Activated naive CD8-positive, alpha-beta T cell treated with anti-CD3 and anti-CD28 coated beads, Interleukin-2, amount 50 U/mL, for 24 hours (primary cell): ENCODE data around the gene C6orf58.
A peak's percentile ranks its signal among the peaks of the same experiment; 100 is the strongest.

Source experiments
- ATAC-seq: fragments of 150-1000 bp; cut with Tn5 transposase; one replicate; pipeline ENCODE4 v1.10.0; 2021
- DNase-seq: peaks from one replicate; pipeline ENCODE4 v3.0.0; 2021
- H3K27ac Mint-ChIP-seq: one replicate; pipeline ENCODE4 v1.8.0; 2021; ENCODE audit warnings: mild to moderate bottlenecking, mixed read lengths
- H3K27me3 Mint-ChIP-seq: one replicate; pipeline ENCODE4 v1.8.0; 2021; ENCODE audit warnings: mixed read lengths
- H3K36me3 Mint-ChIP-seq: one replicate; pipeline ENCODE4 v1.8.0; 2021; ENCODE audit warnings: low read depth, mixed read lengths
- H3K4me1 Mint-ChIP-seq: one replicate; pipeline ENCODE4 v1.8.0; 2021; ENCODE audit warnings: mixed read lengths
- H3K4me3 Mint-ChIP-seq: one replicate; pipeline ENCODE4 v1.8.0; 2021; ENCODE audit warnings: mild to moderate bottlenecking, moderate library complexity, mixed read lengths
- H3K9me3 Mint-ChIP-seq: one replicate; pipeline ENCODE4 v1.8.0; 2021; ENCODE audit warnings: mixed read lengths

Gene C6orf58

DNA sequence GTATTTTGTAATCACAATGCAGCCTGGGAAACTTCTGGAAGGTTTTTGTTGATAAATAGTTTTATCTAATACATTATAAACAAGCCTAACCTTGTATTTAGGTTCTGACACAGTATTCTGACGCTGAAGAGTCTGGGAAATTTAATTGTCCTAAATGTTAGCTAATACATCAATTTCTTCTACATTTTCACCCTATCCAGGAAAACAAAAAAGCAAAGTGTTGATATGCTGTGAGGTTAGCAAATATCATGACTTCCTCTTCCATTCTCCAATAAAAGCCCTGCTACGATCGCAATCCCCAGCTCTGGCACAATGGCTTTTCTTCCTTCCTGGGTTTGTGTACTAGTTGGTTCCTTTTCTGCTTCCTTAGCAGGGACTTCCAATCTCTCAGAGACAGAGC is at the start of gene C6orf58:
C6orf58 (plus strand) TSS at position 301 of the 400 bp plus-strand sequence; CDS start at position 313, 12 bp downstream.
- no peak for ATAC-seq
- no peaks in the 10 kb centered on the region for H3K36me3 Mint-ChIP-seq
- H3K9me3 Mint-ChIP-seq, result no peaks in the 10 kb centered on the region
- peaks cover 4% of the 10 kb centered on the region for H3K4me1 Mint-ChIP-seq
- no peak within 1 kb of the TSS for H3K27ac Mint-ChIP-seq
- DNase-seq, result no peak
- H3K4me3 Mint-ChIP-seq, result no peak within 1 kb of the TSS
- H3K27me3 Mint-ChIP-seq, result peaks cover 7% of the 10 kb centered on the region

DNA sequence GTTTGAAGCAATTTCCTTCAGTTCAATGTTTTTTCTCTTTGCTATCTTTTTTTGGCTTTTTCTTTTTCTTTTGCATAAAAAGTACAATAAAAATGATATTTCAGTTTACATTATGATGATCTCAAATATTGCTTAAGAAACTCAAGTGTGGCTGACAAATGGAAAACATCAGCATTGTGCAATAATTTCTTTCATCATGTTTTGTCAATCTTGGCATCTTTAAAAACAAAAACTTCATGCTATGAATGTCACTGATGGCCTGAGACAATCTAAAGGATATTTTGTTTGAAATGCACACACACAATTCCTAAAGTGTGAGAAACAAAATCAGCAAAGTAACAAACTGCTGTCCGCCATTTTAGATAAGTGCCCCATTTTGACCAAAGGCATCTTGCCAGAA is 44.0 kb upstream of the C6orf58 start:
- ATAC-seq (no peak), DNase-seq (no peak)
- Mint-ChIP-seq H3K4me3 (no peak overlapping the region), H3K4me1 (no peaks in the 10 kb centered on the region), H3K27ac (no peak overlapping the region), H3K9me3 (no peaks in the 10 kb centered on the region), H3K27me3 (peaks cover 40% of the 10 kb centered on the region), H3K36me3 (no peaks in the 10 kb centered on the region)

DNA sequence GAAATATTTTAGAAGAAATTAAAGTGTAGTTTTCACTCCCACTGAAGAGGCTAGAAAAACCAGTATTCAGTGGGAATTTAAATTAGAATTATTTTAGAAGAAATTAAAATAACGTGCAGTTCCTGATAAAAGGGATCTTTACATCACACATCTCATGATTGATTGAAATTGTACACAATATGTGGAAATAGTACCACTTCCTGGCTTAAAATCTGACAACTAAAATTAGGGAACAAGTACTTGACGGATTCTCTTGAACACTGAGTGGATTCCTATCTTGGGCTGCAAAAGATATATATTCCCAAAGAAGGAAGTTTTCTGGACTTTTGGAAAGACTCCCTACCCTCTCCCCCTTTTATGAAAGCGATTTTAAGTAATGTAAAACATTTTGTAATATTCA is 43.2 kb upstream of the C6orf58 start:
- DNase-seq, result no peak
- no peak overlapping the region for H3K4me3 Mint-ChIP-seq

DNA sequence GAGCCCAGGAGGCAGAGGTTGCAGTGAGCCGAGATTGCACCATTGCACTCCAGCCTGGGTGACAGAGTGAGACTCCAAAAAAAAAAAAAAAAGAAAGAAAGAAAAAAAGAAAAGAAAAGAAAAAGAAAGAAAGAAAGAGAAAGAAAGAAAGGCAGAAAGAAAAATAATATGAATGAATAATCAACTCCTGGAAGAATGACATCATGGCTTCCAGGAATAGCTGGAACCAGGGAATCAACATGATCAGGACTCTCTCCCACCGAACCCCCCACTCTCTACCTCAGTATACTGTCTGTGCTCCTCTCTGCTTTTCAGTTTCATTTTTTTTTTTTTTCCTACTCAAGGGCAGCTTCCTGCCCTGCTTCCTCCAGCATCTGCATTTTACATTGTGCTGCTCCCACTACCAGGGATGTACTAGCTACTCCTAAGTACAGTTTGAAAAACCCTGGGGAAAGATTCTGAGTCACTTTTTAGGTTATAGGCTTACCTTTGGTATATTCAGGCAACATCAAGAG is 38.2 kb upstream of the C6orf58 start:
- no peaks in the 10 kb centered on the region for H3K4me1 Mint-ChIP-seq
- ATAC-seq (no peak), DNase-seq (no peak)
- H3K9me3 Mint-ChIP-seq, result no peaks in the 10 kb centered on the region
- H3K27ac Mint-ChIP-seq, result no peak overlapping the region
- H3K36me3 Mint-ChIP-seq, result no peaks in the 10 kb centered on the region
- no peak overlapping the region for H3K4me3 Mint-ChIP-seq
- H3K27me3 Mint-ChIP-seq, result peaks cover 21% of the 10 kb centered on the region

More for the DNA sequence above, 43.2 kb upstream of the C6orf58 start:
- no peak for ATAC-seq
- Mint-ChIP-seq H3K27ac (no peak overlapping the region), H3K27me3 (peaks cover 35% of the 10 kb centered on the region), H3K4me1 (no peaks in the 10 kb centered on the region), H3K9me3 (no peaks in the 10 kb centered on the region), H3K36me3 (no peaks in the 10 kb centered on the region)

DNA sequence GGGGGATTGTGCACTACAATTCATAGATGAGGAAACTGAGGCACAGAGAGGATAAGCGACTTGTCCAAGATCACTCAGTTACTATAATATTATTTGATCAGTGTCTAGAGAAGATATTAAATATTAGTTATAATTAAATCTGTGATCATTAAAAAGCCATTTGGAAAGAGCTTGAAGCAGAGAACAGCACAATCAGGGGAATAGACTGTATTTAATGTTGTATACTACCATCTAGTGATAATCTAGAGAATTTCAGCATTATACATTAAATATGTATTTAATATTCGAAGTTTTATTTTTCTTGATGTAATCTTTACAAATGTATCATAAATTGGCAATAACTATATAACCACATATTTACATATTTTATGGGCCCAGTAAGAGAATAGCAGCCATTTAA is 37.7 kb upstream of the C6orf58 start:
- H3K4me3 Mint-ChIP-seq, result no peak overlapping the region
- ATAC-seq (no peak), DNase-seq (no peak)
- H3K27me3 Mint-ChIP-seq, result peaks cover 20% of the 10 kb centered on the region
- H3K9me3 Mint-ChIP-seq, result no peaks in the 10 kb centered on the region
- no peaks in the 10 kb centered on the region for H3K4me1 Mint-ChIP-seq
- no peaks in the 10 kb centered on the region for H3K36me3 Mint-ChIP-seq
- H3K27ac Mint-ChIP-seq, result no peak overlapping the region

DNA sequence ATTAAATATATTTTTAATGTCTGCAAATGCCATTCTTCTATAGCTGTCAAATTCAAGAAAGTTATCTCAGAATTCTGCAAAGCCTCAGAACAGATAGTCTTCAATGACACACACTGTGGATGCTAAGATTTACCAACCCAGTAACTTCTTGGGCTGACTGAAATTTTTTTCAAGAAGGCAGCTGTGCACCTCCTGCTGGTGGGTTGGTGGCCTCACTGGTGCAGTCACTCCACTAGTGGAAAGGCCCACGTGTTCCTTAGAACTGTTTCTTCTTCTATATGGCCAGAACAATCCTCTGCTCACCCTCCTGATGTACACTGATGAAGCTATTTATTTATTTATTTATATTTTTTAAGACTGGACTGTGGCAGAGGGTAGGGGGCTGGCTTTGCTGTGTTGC is 29.8 kb upstream of the C6orf58 start:
- peak; percentile 36 for ATAC-seq
- H3K27ac Mint-ChIP-seq, result no peak overlapping the region
- H3K27me3 Mint-ChIP-seq, result peaks cover 14% of the 10 kb centered on the region

DNA sequence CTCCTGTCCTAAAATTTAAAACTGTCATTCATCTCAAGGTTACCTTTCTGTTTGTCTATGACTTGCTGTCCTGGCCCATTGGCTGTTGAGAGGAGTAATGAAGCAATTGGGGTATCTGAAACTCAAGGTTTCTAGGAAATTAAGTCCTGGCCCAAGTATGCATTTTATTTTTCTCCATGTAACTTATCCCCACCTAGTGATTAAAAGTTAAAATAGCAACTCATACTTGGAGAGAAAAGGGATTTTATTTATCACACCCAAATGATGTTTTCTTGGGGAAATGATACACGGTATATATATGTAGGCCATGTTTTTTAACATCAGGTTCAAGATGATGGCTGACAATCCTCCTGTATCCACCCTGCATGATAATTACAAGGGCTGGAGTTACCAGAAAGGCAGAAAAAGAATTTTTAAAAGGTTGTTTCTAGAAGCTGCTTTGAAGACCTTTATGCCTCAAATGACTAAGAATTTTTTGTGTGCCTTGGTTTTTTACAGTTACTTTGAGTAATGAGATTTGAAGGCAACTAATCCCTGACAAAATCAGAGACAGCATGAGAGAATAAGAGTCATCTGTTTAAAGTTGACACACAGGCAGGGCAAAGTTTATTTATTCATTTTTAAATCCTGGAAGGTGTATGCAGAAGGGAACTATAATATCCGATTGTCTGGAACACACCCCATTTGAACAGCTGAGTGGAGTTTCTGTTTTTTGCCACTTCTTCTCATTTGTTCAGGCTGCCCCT is 28.9 kb upstream of the C6orf58 start:
- DNase-seq, result no peak
- peaks cover 14% of the 10 kb centered on the region for H3K27me3 Mint-ChIP-seq
- H3K27ac Mint-ChIP-seq, result no peak overlapping the region
- H3K9me3 Mint-ChIP-seq, result no peaks in the 10 kb centered on the region
- no peaks in the 10 kb centered on the region for H3K36me3 Mint-ChIP-seq
- no peak overlapping the region for H3K4me3 Mint-ChIP-seq
- no peak for ATAC-seq
- no peaks in the 10 kb centered on the region for H3K4me1 Mint-ChIP-seq

More for the DNA sequence above, 29.8 kb upstream of the C6orf58 start:
- no peak for DNase-seq
- H3K4me1 Mint-ChIP-seq, result no peaks in the 10 kb centered on the region
- H3K4me3 Mint-ChIP-seq, result no peak overlapping the region
- no peaks in the 10 kb centered on the region for H3K36me3 Mint-ChIP-seq
- H3K9me3 Mint-ChIP-seq, result no peaks in the 10 kb centered on the region

DNA sequence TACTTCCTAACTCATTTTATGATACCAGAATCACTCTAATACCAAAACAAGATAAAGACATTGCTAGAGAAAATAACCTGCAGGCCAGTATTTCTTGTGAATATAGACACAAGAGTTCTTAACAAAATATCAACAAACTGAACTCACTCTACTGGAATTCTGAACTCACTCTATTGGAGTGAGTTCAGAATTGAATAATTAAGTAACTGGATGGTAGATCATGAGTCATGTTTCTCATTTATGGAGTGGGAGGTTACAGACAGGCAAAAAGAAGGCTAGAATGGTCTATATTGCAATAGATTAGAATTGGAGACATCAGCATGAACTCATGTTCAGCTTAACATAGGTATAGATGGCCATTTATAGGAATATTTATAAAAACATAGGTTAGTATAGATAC is 26.6 kb upstream of the C6orf58 start:
- H3K36me3 Mint-ChIP-seq, result no peaks in the 10 kb centered on the region
- H3K4me1 Mint-ChIP-seq, result no peaks in the 10 kb centered on the region
- ATAC-seq, result no peak
- no peak for DNase-seq
- H3K4me3 Mint-ChIP-seq, result no peak overlapping the region
- H3K9me3 Mint-ChIP-seq, result no peaks in the 10 kb centered on the region
- peaks cover 12% of the 10 kb centered on the region for H3K27me3 Mint-ChIP-seq
- no peak overlapping the region for H3K27ac Mint-ChIP-seq

DNA sequence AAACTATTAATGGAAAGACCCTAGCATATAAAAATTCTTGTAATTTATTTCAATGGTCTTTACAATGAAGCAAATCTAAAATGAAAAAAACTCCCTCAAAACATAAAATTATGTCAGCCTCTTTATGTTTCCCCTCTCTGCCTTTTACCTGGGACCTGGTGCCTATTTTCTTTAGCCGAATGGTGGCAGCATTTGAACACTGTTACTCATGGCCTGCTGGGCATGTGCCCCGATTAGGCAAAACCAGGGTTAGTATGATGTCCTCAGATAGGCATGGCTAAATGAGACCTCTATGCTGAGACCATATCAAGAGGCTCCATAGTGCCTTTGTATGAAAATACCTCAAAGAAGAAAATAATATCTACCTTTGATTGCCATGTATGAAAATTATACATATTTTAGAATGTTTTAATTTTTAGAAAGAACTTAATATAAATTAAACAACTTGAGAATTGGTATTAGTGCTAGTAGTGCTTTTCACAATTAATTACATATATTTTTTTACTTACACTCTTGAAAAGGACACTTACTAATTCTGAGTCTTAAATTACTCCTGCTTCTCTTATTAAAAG is 22.5 kb upstream of the C6orf58 start:
- H3K27me3 Mint-ChIP-seq, result peaks cover 10% of the 10 kb centered on the region
- H3K27ac Mint-ChIP-seq, result no peak overlapping the region
- no peaks in the 10 kb centered on the region for H3K36me3 Mint-ChIP-seq
- DNase-seq, result peak; percentile 18
- H3K4me3 Mint-ChIP-seq, result no peak overlapping the region
- ATAC-seq, result peak; percentile 59
- no peaks in the 10 kb centered on the region for H3K4me1 Mint-ChIP-seq
- H3K9me3 Mint-ChIP-seq, result no peaks in the 10 kb centered on the region

DNA sequence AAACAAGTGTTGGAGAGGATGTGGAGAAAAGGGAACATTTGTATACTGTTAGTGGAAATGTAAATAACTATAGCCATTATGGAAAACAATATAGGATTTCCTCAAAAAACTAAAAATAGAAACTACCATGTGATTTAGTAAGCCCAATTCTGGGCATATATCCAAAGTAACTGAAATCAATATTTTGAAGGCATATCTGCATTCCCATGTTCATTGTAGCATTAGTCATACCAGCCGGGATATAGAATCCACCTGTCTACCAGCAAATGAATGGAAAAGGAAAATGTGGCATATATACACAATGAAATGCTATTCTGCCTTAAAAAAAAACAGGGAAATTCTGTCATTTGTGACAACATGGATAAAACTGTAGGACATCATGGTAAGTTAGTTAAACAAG is 15.3 kb upstream of the C6orf58 start:
- H3K27ac Mint-ChIP-seq, result no peak overlapping the region
- DNase-seq (no peak), ATAC-seq (no peak)
- H3K4me1 Mint-ChIP-seq, result no peaks in the 10 kb centered on the region
- no peaks in the 10 kb centered on the region for H3K9me3 Mint-ChIP-seq
- peaks cover 7% of the 10 kb centered on the region for H3K27me3 Mint-ChIP-seq
- no peaks in the 10 kb centered on the region for H3K36me3 Mint-ChIP-seq
- no peak overlapping the region for H3K4me3 Mint-ChIP-seq

DNA sequence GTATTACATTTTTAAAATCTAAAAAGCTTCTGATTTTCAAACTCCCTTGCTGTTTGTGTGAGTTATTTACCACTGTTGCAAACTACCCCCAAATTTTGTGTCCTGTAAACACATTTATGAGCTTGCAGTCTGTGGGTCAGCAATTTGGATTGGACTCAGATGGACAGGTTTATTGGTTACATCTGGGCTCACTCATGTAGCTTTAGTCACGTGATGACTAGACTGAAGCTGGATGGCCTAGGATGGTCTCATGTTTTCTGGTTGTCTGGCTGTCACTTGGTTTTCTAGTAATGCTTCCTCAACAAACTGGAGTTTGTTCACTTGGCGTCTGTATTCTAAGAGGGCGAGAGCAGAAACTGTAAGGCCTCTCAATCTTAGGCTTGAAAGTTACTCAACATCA is 12.2 kb upstream of the C6orf58 start:
- Mint-ChIP-seq H3K4me1 (no peaks in the 10 kb centered on the region), H3K27me3 (peaks cover 7% of the 10 kb centered on the region), H3K27ac (no peak overlapping the region)

DNA sequence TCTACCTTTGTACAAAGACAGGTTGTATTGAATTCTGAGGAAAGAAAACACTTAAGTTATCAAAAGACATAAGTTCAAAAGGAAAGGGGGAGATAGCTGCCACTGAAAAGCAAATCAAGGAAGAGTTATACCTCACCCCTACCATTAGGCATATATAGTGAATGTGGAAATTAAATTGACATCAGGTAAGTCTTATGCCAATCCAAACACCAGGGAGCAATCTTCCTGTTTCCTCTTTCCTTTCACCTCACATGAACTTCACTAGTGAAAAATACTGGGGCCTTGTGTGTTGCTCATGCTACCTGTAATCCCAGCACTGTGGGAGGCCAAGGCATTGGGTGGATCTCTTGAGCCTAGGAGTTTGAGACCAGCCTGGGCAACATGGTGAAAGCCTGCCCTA is 10.9 kb upstream of the C6orf58 start:
- H3K27ac Mint-ChIP-seq, result no peak overlapping the region
- no peak overlapping the region for H3K4me3 Mint-ChIP-seq
- H3K36me3 Mint-ChIP-seq, result no peaks in the 10 kb centered on the region
- H3K9me3 Mint-ChIP-seq, result no peaks in the 10 kb centered on the region
- H3K27me3 Mint-ChIP-seq, result peaks cover 7% of the 10 kb centered on the region
- H3K4me1 Mint-ChIP-seq, result peaks cover 8% of the 10 kb centered on the region
- DNase-seq (no peak), ATAC-seq (no peak)

More for the DNA sequence above, 12.2 kb upstream of the C6orf58 start:
- H3K36me3 Mint-ChIP-seq, result no peaks in the 10 kb centered on the region
- H3K4me3 Mint-ChIP-seq, result no peak overlapping the region
- H3K9me3 Mint-ChIP-seq, result no peaks in the 10 kb centered on the region
- ATAC-seq, result no peak
- no peak for DNase-seq

DNA sequence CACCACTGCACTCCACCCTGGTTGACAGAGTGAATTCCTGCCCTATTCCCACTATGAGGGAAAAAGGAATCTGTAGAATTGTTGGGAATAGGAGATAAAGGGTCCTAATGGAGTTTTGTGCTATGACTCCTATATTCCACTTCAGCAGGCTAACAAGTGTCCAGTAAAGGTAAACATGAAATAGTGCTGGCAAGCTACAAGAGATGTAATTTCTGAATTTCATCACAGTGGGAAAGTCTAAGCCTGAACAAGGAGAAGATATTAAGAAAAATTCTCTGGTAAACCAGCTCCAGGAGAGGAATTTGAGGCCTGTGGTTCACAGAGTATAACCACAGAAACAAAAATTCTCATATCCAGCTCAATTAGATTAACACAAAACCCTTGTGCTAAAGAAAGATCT is 10.3 kb upstream of the C6orf58 start:
- H3K9me3 Mint-ChIP-seq, result no peaks in the 10 kb centered on the region
- peaks cover 7% of the 10 kb centered on the region for H3K27me3 Mint-ChIP-seq
- no peak overlapping the region for H3K4me3 Mint-ChIP-seq
- DNase-seq (no peak), ATAC-seq (no peak)
- H3K27ac Mint-ChIP-seq, result no peak overlapping the region
- H3K4me1 Mint-ChIP-seq, result peaks cover 12% of the 10 kb centered on the region
- H3K36me3 Mint-ChIP-seq, result no peaks in the 10 kb centered on the region

DNA sequence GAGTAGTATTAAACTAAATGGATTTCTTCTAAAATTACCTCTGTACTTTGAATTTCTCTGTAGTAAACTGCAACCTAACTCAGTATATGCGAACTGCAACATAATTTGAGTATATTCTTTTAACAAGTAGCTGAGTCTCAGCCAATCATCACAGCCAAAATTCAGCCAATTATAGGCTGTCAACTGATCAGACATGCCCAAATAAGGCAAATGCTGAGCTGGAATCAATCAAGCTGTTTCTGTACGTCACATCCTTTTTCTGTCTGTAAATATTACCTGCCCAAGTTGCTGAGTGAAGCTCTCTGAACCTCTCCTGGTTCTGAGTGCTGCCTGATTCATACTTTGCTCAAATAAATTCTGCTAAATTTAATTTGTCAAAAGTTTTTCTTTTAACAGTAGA is 9.5 kb upstream of the C6orf58 start:
- ATAC-seq, result no peak
- Mint-ChIP-seq H3K4me3 (no peak overlapping the region), H3K36me3 (no peaks in the 10 kb centered on the region), H3K9me3 (no peaks in the 10 kb centered on the region), H3K27ac (no peak overlapping the region), H3K27me3 (peaks cover 7% of the 10 kb centered on the region), H3K4me1 (peaks cover 14% of the 10 kb centered on the region)
- no peak for DNase-seq

DNA sequence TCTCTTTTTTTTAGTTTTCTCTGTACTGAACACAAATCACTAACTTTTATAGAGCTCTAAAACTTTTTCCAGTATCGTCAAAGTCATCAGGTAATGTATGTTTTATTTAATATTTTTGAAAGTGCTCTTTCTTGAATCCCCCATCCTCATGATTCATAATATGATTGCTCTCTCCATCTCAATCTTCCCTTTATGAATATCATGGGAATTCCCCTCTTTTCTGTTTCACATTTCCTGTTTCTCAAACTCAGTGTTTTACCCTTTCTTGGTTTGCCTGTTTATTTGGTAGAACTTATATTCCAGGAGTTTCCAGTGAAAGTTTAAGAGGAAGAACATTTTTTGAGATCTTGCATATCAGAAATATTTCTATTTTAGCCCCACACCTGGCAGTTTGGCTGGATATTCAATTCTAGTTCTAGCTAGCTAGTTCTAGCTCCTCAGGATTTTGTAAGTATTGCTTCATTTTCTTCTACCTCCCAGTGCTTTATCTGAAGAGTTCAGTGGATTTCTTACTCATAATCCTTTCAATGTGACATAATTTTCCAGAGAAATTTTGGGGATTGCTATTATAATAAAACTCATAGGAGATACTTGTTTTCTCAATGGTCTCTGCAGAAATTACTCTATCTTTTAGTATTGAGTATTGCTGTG is 6.1 kb upstream of the C6orf58 start:
- ATAC-seq (peak; percentile 54), DNase-seq (no peak)
- H3K9me3 Mint-ChIP-seq, result no peaks in the 10 kb centered on the region
- H3K4me3 Mint-ChIP-seq, result no peak overlapping the region
- peaks cover 16% of the 10 kb centered on the region for H3K4me1 Mint-ChIP-seq
- H3K27me3 Mint-ChIP-seq, result no peaks in the 10 kb centered on the region
- no peak overlapping the region for H3K27ac Mint-ChIP-seq
- H3K36me3 Mint-ChIP-seq, result no peaks in the 10 kb centered on the region
